CD4-positive, alpha-beta T cell treated with Interleukin-1 beta for 1 hour (primary cell): Measurements from ENCODE around the gene MGMT.

Source experiments
- DNase-seq, 2 donors: peaks; one replicate each; pipeline ENCODE4 v3.0.0-alpha.2; 2020 to 2022

MGMT gene

GRCh38 chr10:129546106-129546505, 79.1 kb downstream of the MGMT start:
- no peak for DNase-seq

GRCh38 chr10:129547608-129548007, 80.6 kb downstream of the MGMT start:
- DNase-seq: no peak

DNA sequence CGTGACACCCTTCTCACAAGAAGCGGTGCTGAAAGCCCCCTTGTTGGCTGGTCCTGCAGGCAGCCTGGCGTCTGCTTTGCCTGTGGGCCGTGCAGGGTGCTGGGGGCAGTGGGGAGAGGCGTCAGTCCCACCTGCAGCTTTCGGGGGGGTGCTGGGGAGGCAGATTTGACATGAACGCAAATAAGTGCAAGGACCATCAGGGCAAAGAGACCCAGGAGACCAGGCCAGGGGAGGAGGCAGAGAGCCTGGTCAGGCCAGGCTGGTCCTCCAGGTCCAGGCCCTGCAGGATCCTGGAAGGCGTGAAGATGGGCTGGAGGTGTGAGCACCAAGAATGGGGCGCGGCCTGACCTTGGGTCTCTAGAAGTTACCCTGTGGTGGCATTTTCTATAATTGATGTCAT, 81.6 kb downstream of the MGMT start:
- DNase-seq: no peak

DNA sequence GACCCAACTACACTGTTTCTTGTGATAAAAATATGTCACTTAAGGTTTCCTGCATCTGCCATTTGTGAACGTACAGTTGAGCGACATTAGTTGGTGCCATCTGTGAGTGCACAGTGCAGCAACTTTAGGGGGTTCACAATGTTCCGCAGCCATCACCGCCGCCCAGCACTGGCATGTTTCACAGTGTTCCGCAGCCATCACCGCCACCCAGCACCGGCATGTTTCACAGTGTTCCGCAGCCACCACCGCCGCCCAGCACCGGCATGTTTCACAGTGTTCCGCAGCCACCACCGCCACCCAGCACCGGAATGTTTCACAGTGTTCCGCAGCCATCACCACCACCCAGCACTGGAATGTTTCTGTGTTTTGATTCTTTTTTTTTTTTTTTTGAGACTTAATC, 83.0 kb downstream of the MGMT start:
- DNase-seq: no peak

DNA sequence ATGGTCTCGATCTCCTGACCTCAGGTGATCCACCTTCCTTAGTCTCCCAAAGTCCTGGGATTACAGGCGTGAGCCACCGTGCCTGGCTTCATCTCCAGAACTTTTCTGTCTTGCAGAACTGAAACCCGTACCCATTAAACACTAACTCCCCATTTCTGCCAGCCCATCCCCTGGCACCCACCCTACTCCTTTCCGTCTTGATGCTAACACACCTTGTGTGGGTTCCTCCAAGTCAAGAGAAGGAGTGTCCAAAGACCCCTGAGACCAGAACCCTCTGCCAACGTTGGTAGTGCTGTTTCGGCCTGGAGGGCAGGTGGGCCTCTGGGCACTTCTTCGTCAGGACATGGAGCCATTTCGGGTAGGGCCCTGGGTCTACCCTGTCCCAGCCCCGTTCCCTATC, 83.6 kb downstream of the MGMT start:
- DNase-seq: no peak

GRCh38 chr10:129552119-129552518, 85.1 kb downstream of the MGMT start:
- DNase-seq: no peak

DNA sequence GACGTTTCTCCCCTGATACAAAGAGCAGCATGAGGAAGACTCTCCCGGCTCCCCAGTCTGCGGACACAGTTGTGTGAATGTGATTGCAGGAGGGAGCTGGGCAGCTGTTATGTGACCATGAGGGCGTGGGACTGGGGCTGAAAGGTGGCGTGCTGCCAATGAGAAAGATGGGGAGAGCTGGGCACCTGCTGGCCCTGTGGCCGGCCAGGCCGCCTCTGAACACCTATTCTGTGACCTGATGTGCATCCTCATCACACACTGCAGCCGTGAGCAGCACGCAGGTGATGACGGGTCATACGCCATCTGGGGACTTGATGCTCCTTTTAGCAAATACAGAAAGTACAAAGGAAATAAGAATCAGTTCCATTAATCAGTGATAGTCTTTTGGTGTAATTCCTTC, 86.9 kb downstream of the MGMT start:
- DNase-seq: no peak

DNA sequence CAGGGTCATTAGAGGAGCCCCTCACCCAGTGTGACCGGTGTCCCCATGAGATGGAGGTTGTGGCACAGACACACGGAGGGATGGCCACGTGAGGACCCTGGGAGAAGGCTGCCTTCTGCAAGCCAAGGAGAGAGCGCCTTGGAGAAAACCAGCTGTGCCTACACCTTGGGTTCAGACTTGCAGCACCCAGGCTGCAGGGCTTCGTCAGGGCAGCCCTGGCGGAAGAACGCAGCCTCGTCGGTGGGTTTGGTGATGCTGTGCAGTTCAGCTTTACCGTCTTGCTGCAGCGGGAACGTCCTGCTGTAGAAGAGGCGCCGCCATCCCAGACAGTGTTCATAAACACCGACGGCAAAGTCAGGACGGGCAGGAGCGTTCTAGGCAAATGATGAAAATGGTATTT, 89.3 kb downstream of the MGMT start:
- no peak for DNase-seq

DNA sequence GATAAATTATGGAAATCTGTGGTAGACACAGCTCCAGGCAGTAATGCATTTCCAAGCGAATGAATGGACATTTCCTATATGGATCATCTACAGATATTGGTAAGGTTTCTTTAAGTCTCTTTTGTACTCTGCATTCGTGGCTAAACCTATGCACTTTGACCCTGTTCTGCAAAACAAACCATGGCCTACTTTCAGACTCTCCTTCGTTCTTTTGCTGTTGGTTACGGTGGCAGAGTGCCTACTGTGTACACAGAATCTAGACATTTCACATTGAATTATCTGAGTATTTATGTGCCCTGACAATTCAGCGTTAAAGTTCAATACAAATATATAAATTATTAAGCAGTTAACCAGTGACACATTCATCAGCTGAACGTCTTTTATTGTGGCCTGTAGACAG, 93.3 kb downstream of the MGMT start:
- DNase-seq: no peak

DNA sequence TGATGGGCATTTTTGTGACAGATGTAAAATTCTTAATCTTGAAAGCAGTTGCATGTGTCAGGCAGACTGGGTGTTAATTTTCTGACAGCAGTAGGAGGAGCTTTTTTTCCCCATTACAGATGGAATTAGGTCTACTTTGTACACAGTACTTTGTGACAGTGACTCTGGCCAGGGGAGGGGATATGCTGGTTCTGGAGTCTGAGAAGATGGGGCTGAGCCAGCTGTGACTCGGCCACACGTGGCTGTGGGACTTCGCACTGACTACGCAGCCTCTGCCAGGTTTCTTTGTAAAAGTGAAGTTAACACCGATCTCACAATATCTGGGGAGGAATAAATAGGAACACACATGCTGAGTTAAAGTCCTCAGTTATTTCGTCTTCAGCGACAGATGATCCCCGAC, 95.4 kb downstream of the MGMT start:
- DNase-seq: no peak

- DNase-seq: no peak
These were observed 97.9 kb downstream of the MGMT start for GRCh38 chr10:129564923-129565322.

DNA sequence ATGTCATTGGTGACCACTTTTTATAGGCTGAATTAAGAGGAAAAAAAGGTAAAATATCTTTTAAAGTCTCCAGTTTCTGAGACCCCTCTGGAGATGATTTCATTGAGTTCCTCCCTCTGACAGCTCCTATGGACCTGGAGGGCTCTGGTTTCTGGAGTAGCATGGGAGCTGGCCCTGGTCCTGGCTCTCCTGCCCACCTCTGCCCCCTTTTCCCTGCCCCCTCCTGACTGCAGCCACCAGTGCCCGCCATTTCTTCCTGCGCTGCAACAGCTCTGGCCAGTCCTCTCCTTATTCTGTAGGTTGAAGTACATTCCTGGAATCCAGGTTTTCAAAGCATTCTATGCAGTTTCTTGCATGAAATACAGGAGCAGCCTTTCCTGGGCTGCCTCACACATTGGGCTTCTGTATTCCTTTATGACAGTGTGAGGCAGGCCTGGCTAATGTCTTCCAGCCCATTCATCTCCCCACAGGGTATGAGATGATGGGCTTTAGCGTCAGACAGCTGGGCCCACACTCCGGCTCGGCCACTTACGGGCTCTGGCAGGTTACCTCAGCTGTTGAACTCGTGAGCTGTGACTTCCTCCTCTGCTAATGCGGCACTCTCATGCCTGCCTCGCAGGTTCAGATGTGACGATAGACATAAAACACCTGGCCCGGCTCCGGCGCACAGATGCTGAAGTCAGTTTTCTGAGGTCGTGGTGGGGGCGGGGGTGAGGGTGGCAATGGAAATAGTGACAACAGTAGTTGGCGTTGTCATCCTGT, 101.7 kb downstream of the MGMT start:
- DNase-seq: no peak

DNA sequence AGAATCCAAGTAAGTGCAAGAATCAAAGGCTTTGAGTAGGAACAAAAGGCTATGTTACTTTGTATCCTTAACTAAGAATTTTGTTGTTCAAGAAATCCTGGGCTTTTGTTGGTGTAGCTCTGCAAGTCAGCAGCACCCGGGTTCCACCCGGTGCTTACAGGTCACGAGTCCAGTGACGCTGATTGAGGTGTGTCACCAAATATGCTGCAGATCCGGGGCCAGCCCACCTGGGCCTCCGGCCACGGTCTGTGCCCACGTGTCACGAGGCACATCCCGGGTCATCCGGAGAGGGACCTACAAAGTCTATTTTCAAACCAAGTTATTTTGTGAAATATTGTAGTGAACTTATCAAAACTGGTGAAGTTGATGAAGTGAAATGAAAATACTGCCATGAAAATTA, 103.1 kb downstream of the MGMT start:
- DNase-seq: no peak

DNA sequence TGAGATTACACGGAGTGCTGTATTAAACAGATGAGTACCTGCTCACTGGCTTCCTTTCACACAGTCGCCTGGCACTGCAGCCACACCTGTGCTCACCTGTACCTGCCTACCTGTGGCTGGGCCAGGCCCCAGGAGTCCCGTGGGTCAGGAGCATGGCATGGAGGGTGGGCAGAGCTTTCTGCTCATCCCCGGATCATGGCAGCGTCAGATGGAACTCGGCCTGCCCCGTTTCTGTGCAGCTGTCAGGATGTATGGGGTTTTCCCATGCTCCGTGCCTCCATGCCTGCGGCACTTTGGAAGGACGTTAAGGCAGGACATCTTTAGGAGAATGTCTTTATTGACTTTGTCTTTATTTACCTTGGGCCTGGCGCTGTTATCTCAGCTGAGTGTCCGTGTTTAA, 112.2 kb downstream of the MGMT start:
- no peak for DNase-seq

DNA sequence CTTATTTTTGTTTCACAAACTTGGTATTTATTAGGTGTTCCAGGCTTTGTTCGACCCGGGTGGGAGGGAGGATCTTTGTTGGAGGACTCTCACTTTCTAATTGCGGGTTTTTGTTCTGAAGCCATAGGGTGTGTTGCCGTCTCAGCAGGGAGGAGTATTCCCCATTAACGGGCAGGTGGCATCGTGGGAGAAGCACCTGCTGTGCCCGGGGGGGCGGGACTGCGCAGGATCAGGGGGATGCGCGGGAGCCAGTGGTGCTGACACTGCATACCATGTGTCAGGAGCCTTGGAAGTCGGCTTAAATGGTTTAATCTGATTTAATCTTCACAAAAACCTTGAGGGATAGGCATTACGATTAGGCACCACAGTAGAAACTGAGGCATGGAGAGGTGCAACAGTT, 113.0 kb downstream of the MGMT start:
- no peak for DNase-seq

GRCh38 chr10:129580901-129581300, 113.9 kb downstream of the MGMT start:
- DNase-seq: no peak

- DNase-seq: no peak
These were observed 114.9 kb downstream of the MGMT start for GRCh38 chr10:129581827-129582411.

GRCh38 chr10:129583831-129584230, 116.8 kb downstream of the MGMT start:
- DNase-seq: no peak

DNA sequence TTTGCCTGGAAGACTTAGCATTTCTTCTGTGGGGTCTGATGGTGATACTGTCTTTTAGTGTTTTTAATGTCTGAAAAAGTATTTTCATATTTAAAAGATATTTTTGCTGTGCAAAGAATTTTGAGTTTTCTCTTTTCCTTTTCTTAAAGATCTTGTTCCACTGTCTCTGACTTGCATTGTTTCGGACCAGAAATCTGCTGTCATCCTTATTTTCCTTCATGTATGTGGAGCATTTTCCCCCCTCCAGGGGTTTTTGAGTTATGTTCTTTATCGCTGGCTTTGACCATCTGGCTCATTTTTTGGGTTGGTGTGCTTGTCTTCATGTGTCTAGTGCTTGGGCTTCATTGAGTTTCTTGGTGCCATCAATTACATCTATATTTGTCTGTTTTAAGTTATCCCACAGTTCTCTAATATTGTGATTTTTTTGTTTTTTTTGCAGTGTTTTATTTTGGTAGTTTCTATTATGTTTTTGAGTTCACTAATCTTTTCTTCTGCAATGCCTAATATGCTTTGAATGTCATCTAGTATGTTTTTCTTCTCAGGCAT, 119.9 kb downstream of the MGMT start:
- DNase-seq: no peak

DNA sequence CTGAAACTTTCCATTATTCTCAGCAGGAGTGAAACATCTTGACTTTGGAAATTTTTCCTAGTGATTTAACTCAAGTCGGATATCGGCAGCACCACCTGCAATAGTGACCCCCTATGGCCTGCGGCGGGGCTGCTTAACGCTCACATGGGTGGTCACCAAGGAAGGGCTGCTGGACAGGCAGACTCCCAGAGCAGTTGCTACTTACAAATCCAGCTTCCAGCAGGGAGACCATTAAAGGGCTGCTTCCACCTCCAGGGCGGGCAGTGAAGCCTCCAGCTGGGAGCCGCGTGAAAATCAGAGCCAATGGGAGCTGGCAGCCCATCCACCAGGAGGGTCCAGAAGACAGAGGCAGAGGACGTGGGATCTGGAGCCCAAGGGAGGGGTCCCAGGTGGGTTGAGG, 122.5 kb downstream of the MGMT start:
- DNase-seq: no peak

DNA sequence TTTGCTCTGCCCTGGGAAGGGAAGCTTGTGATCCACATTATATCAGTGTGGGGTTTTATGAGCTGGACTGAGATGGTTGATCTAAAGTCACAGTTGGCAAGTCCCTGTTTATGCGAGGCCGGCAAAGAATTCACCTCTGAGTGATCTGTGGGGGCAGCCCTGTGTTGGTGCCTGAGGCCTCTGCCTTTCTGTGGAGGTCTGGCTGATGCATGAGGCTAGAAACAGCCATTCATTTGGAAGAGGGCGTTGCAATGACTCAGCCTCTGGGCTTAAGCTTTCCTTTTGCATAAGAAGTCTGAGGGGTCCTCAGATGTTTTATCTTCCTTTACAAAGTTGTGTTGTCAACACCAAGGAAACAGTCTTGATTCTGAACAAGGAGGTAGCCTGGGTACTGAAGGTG, 126.9 kb downstream of the MGMT start:
- no peak for DNase-seq

DNA sequence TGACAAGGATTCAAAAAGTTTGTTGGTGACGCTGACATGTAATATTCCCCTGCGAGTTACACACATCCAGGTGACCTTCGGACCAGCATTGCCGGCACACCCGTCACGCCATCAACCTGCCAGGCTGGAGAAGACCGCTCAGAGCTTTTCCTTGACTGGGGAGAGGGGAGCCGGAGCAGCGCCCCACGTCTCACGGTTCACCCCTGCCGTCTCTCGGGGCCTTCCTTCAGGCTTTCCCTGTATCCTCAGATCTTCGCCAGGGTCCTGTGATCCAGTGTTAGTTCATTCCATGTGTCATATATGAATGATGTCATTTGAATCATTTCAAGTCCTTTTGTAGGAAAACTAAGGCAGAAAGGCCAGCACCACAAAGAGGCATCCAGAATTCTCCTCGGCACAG, 127.8 kb downstream of the MGMT start:
- DNase-seq: no peak

GRCh38 chr10:129598413-129598812, 131.4 kb downstream of the MGMT start:
- no peak for DNase-seq

- no peak for DNase-seq
These were observed 132.1 kb downstream of the MGMT start for GRCh38 chr10:129599160-129599559.

GRCh38 chr10:129601737-129602136, 134.7 kb downstream of the MGMT start:
- no peak for DNase-seq
